Measurements from ENCODE around the gene ALPG. TPM values are rescaled to one million over a fixed set of nuclear protein-coding genes. Genes with fewer than 3 reads are reported as not detected.

The ALPG gene
- total and polyA plus RNA-seq, 2 of the 13 experiments (the other 11 are each of a cell fraction or from before 2014, with no cell fraction given), result not detected

DNA sequence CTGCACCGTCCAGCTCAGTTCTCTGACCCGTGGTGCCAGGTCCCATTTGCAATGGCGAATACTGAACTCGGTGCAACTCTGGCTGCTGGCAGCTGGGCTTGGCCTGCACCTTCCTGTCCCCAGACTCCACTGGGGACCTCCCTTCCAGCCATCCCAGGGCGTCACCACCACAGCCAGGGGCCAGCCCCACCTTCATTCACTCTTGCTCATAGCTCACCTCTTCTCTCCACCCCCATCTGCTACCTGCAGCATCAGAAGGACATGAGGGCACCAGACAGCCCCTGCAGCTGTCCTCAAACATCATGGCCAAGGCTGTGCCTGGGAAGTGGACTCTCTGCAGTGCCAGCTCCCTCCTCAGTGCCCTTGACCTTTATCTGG is 33.1 kb downstream of the ALPG start:
- in situ Hi-C loops (cut with HindIII; ENCODE audit: extremely low pct_ligation_motif_present, low pct_unique_long_range_greater_than_20kb), result loop anchor here (5.0 kb wide), 1 partner anchor 532 kb away; no protein-coding TSS in a partner anchor
- ATAC-seq, result peak; percentile 5
- POLR2A ChIA-PET, result no interaction called here

More for the DNA sequence above, 33.1 kb downstream of the ALPG start:
- Histone ChIP-seq H3K36me3 (replicated peaks in 1 of 2; ENCODE audit: control insufficient read depth in 1 of 2, insufficient read depth in 2 of 2, low read length in 2 of 2) (no peaks in the 10 kb centered on the region), H3K4me1 (ENCODE audit: insufficient read depth, low read length) (peaks cover 15% of the 10 kb centered on the region), H3K9me3 (ENCODE audit: low read length) (no peaks in the 10 kb centered on the region), H3K79me2 (ENCODE audit: insufficient read depth, low read length) (no peaks in the 10 kb centered on the region), H3K4me3 (replicated peaks in 1 of 3; ENCODE audit: insufficient read depth in 1 of 3, low read depth in 2 of 3, low read length in 3 of 3) (no peak overlapping the region), H3K27ac (ENCODE audit: extremely low read length, insufficient read depth, low read length) (no peak overlapping the region), H4K20me1 (ENCODE audit: insufficient read depth, low read length) (no peaks in the 10 kb centered on the region), H3K9ac (ENCODE audit: insufficient read depth, low read depth, low read length) (no peak overlapping the region), H3K4me2 (ENCODE audit: low read depth, low read length) (no peak overlapping the region), H2AFZ (ENCODE audit: low read length) (no peak overlapping the region), H3K27me3 (ENCODE audit: control insufficient read depth in 1 of 2, insufficient read depth in 2 of 2, low read length in 2 of 2) (peaks cover 19 to 38% of the 10 kb centered on the region in 2 experiments; a peak in 4 of 5 replicates)
- intact Hi-C loops (cut with micrococcal nuclease; ENCODE audit: unreplicated experiment), result loop anchor here (1.0 to 2.0 kb wide), 2 partner anchors 533 to 587 kb away; no protein-coding TSS in a partner anchor
- BruUV-seq (replicated peaks), result no TSS peak
- TF ChIP-seq, protein P1, sequence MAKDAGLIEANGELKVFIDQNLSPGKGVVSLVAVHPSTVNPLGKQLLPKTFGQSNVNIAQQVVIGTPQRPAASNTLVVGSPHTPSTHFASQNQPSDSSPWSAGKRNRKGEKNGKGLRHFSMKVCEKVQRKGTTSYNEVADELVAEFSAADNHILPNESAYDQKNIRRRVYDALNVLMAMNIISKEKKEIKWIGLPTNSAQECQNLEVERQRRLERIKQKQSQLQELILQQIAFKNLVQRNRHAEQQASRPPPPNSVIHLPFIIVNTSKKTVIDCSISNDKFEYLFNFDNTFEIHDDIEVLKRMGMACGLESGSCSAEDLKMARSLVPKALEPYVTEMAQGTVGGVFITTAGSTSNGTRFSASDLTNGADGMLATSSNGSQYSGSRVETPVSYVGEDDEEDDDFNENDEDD (CRISPR knock-in tag; IDR thresholded peaks at IDR 0.05; ENCODE audit: borderline replicate concordance), result no peak
- TF ChIP-seq CTCF (CRISPR knock-in tag; IDR thresholded peaks at IDR 0.05), result peak; percentile 21
- DNase-seq (ENCODE audit: low spot score), result no peak
- CTCF ChIA-PET (ENCODE audit: low intra/inter-chr PET ratio, low total read pairs), result interaction anchor here (1.4 to 2.4 kb wide), 2 partner anchors 534 to 539 kb away, joined by 10 to 11 read pairs; no protein-coding TSS in a partner anchor
- 13% methylated on average over 1 of the region's 5 CpGs for WGBS (ENCODE audit: low lambda C conversion rate)
- FAIRE-seq, result no peak

Measured in HepG2 (cell line).